ENCODE data around the gene ZNF232.
"Not testable (repeated sequence)": the region's sequence is repeated elsewhere in the genome, so short reads cannot be mapped to it uniquely, and the experiment has no call there.

The ZNF232 gene

GRCh38 chr17:5096731-5097100 lies 15.0 kb downstream of the ZNF232 start:
- peaks cover 0 to 20% (median 7%) of the 10 kb centered on the region in 4 experiments for H3K36me3 ChIP-seq (ENCODE audit: control insufficient read depth in 4 of 4, insufficient read depth in 4 of 4, low read length in 3 of 4)
- ChIA-PET CTCF (interaction anchor here (0.6 to 1.2 kb wide), 6 partner anchors 9 to 1690 kb away, joined by 3 to 5 read pairs (median 3); partner anchors contain the start of gene ZFP3), POLR2A (interaction anchor here (1.4 kb wide), 2 partner anchors 14 to 18 kb away, joined by 4 to 5 read pairs; partner anchors contain the start of gene ZFP3)
- H3K27ac ChIP-seq (ENCODE audit: insufficient read depth in 1 of 2, low read depth in 1 of 2, low read length in 2 of 2, poor library complexity in 1 of 2, severe bottlenecking in 2 of 2) = peak overlapping the region in 1 of 2 experiments; percentile 71
- H3K27me3 ChIP-seq (replicated peaks in 2 of 5; ENCODE audit: control insufficient read depth in 4 of 5, insufficient read depth in 5 of 5, low read length in 4 of 5) = peaks cover 0 to 3% (median 0%) of the 10 kb centered on the region in 5 experiments
- peak overlapping the region; percentile 33 to 82 (median 70) for H3K4me3 ChIP-seq (ENCODE audit: control insufficient read depth in 1 of 7, extremely low read depth in 1 of 7, insufficient read depth in 4 of 7, low read depth in 2 of 7, low read length in 6 of 7)
- peaks cover 11 to 75% (median 36%) of the 10 kb centered on the region in 5 experiments for H3K9me3 ChIP-seq (ENCODE audit: control extremely low read depth in 1 of 5, control insufficient read depth in 4 of 5, insufficient read depth in 2 of 5, low read depth in 1 of 5, low read length in 4 of 5)
- DNase-seq = peak; percentile 48 to 87 (median 79)
- WGBS (ENCODE audit: insufficient coverage) = 0% methylated on average over 3 of the region's 7 CpGs
- peaks cover 3 to 12% (median 8%) of the 10 kb centered on the region in 4 experiments for H3K4me1 ChIP-seq (ENCODE audit: control extremely low read depth in 1 of 4, control insufficient read depth in 4 of 4, insufficient read depth in 4 of 4, low read length in 3 of 4)

GRCh38 chr17:5092218-5093010 lies 19.3 kb downstream of the ZNF232 start:
- no peak for DNase-seq
- peaks cover 0 to 3% (median 0%) of the 10 kb centered on the region in 5 experiments for H3K27me3 ChIP-seq (replicated peaks in 2 of 5; ENCODE audit: control insufficient read depth in 4 of 5, insufficient read depth in 5 of 5, low read length in 4 of 5)
- H3K27ac ChIP-seq (ENCODE audit: insufficient read depth in 1 of 2, low read depth in 1 of 2, low read length in 2 of 2, poor library complexity in 1 of 2, severe bottlenecking in 2 of 2) = no peak overlapping the region
- peaks cover 0 to 61% (median 33%) of the 10 kb centered on the region in 4 experiments for H3K36me3 ChIP-seq (ENCODE audit: control insufficient read depth in 4 of 4, insufficient read depth in 4 of 4, low read length in 3 of 4)
- peak overlapping the region in 1 of 7 experiments; percentile 9 for H3K4me3 ChIP-seq (ENCODE audit: control insufficient read depth in 1 of 7, extremely low read depth in 1 of 7, insufficient read depth in 4 of 7, low read depth in 2 of 7, low read length in 6 of 7)
- ChIA-PET CTCF (interaction anchor here (1.3 kb wide), 1 partner anchor 13 kb away, joined by 3 read pairs; no protein-coding TSS in a partner anchor), POLR2A (no interaction called here)
- peaks cover 3 to 12% (median 8%) of the 10 kb centered on the region in 4 experiments for H3K4me1 ChIP-seq (ENCODE audit: control extremely low read depth in 1 of 4, control insufficient read depth in 4 of 4, insufficient read depth in 4 of 4, low read length in 3 of 4)
- WGBS (ENCODE audit: insufficient coverage) = 100% methylated on average over 3 of the region's 6 CpGs
- H3K9me3 ChIP-seq (ENCODE audit: control extremely low read depth in 1 of 5, control insufficient read depth in 4 of 5, insufficient read depth in 2 of 5, low read depth in 1 of 5, low read length in 4 of 5) = peaks cover 23 to 91% (median 71%) of the 10 kb centered on the region in 5 experiments

GRCh38 chr17:5080591-5080990 lies 31.1 kb downstream of the ZNF232 start:
- H3K4me3 ChIP-seq (ENCODE audit: control insufficient read depth in 1 of 7, extremely low read depth in 1 of 7, insufficient read depth in 4 of 7, low read depth in 2 of 7, low read length in 6 of 7) = no peak overlapping the region
- WGBS (ENCODE audit: insufficient coverage) = no CpG with 5 or more reads among the region's 3 CpGs
- DNase-seq = no peak
- POLR2A ChIA-PET = interaction anchor here (1.6 kb wide), 1 partner anchor 30 kb away, joined by 6 read pairs; no protein-coding TSS in a partner anchor
- H3K27me3 ChIP-seq (replicated peaks in 2 of 5; ENCODE audit: control insufficient read depth in 4 of 5, insufficient read depth in 5 of 5, low read length in 4 of 5) = peaks cover 0 to 6% (median 0%) of the 10 kb centered on the region in 5 experiments
- H3K4me1 ChIP-seq (ENCODE audit: control extremely low read depth in 1 of 4, control insufficient read depth in 4 of 4, insufficient read depth in 4 of 4, low read length in 3 of 4) = peaks cover 0 to 19% (median 10%) of the 10 kb centered on the region in 4 experiments
- peaks cover 0 to 38% (median 8%) of the 10 kb centered on the region in 4 experiments for H3K36me3 ChIP-seq (ENCODE audit: control insufficient read depth in 4 of 4, insufficient read depth in 4 of 4, low read length in 3 of 4)
- no peak overlapping the region for H3K27ac ChIP-seq (ENCODE audit: insufficient read depth in 1 of 2, low read depth in 1 of 2, low read length in 2 of 2, poor library complexity in 1 of 2, severe bottlenecking in 2 of 2)
- CTCF ChIA-PET = interaction anchor here (1.0 to 1.2 kb wide), 2 partner anchors 9 to 16 kb away, joined by 3 to 5 read pairs; no protein-coding TSS in a partner anchor
- H3K9me3 ChIP-seq (ENCODE audit: control extremely low read depth in 1 of 5, control insufficient read depth in 4 of 5, insufficient read depth in 2 of 5, low read depth in 1 of 5, low read length in 4 of 5) = peaks cover 3 to 31% (median 29%) of the 10 kb centered on the region in 5 experiments

GRCh38 chr17:5078106-5079028 lies 33.3 kb downstream of the ZNF232 start, which contains the start of gene ZFP3:
ZFP3 (plus strand) TSS chr17:5078467; CDS start chr17:5091505, 13,038 bp downstream.
- Histone ChIP-seq H3K27me3 (replicated peaks in 2 of 5; ENCODE audit: control insufficient read depth in 4 of 5, insufficient read depth in 5 of 5, low read length in 4 of 5) (peaks cover 0 to 6% (median 0%) of the 10 kb centered on the region in 5 experiments), H3K36me3 (ENCODE audit: control insufficient read depth in 4 of 4, insufficient read depth in 4 of 4, low read length in 3 of 4) (peaks cover 0 to 25% (median 6%) of the 10 kb centered on the region in 4 experiments), H3K4me3 (ENCODE audit: control insufficient read depth in 1 of 7, extremely low read depth in 1 of 7, insufficient read depth in 4 of 7, low read depth in 2 of 7, low read length in 6 of 7) (peak within 1 kb of the TSS; percentile 53 to 88 (median 77)), H3K4me1 (ENCODE audit: control extremely low read depth in 1 of 4, control insufficient read depth in 4 of 4, insufficient read depth in 4 of 4, low read length in 3 of 4) (peaks cover 0 to 19% (median 10%) of the 10 kb centered on the region in 4 experiments), H3K9me3 (ENCODE audit: control extremely low read depth in 1 of 5, control insufficient read depth in 4 of 5, insufficient read depth in 2 of 5, low read depth in 1 of 5, low read length in 4 of 5) (peaks cover 3 to 26% (median 15%) of the 10 kb centered on the region in 5 experiments), H3K27ac (ENCODE audit: insufficient read depth in 1 of 2, low read depth in 1 of 2, low read length in 2 of 2, poor library complexity in 1 of 2, severe bottlenecking in 2 of 2) (peak within 1 kb of the TSS; percentile 54 to 86)
- under 1% methylated on average over 64 of the region's 75 CpGs for WGBS (ENCODE audit: insufficient coverage)
- CTCF ChIA-PET = interaction anchor here (0.6 to 1.6 kb wide), 9 partner anchors 9 to 40 kb away, joined by 3 to 6 read pairs (median 3); partner anchors contain the start of gene ZNF232
- peak; percentile 89 to 94 (median 89) for DNase-seq
- POLR2A ChIA-PET = interaction anchor here (0.6 to 1.1 kb wide), 3 partner anchors 7 to 20 kb away, joined by 3 to 4 read pairs (median 3); no protein-coding TSS in a partner anchor

- 28% methylated on average over 14 of the region's 14 CpGs for WGBS (ENCODE audit: insufficient coverage)
- Histone ChIP-seq H3K27me3 (replicated peaks in 2 of 5; ENCODE audit: control insufficient read depth in 4 of 5, insufficient read depth in 5 of 5, low read length in 4 of 5) (peaks cover 0 to 6% (median 0%) of the 10 kb centered on the region in 5 experiments), H3K4me3 (ENCODE audit: control insufficient read depth in 1 of 7, extremely low read depth in 1 of 7, insufficient read depth in 4 of 7, low read depth in 2 of 7, low read length in 6 of 7) (peak overlapping the region; percentile 53 to 88 (median 77)), H3K4me1 (ENCODE audit: control extremely low read depth in 1 of 4, control insufficient read depth in 4 of 4, insufficient read depth in 4 of 4, low read length in 3 of 4) (peaks cover 0 to 19% (median 10%) of the 10 kb centered on the region in 4 experiments), H3K27ac (ENCODE audit: insufficient read depth in 1 of 2, low read depth in 1 of 2, low read length in 2 of 2, poor library complexity in 1 of 2, severe bottlenecking in 2 of 2) (peak overlapping the region; percentile 54 to 86), H3K36me3 (ENCODE audit: control insufficient read depth in 4 of 4, insufficient read depth in 4 of 4, low read length in 3 of 4) (peaks cover 0 to 19% (median 4%) of the 10 kb centered on the region in 4 experiments), H3K9me3 (ENCODE audit: control extremely low read depth in 1 of 5, control insufficient read depth in 4 of 5, insufficient read depth in 2 of 5, low read depth in 1 of 5, low read length in 4 of 5) (peaks cover 3 to 22% (median 10%) of the 10 kb centered on the region in 5 experiments)
- no peak for DNase-seq
- ChIA-PET CTCF (interaction anchor here (1.4 kb wide), 1 partner anchor 16 kb away, joined by 3 read pairs; no protein-coding TSS in a partner anchor), POLR2A (interaction anchor here (1.1 kb wide), 1 partner anchor 19 kb away, joined by 4 read pairs; no protein-coding TSS in a partner anchor)
Measured at GRCh38 chr17:5077781-5078105, 33.9 kb downstream of the ZNF232 start.

- WGBS (ENCODE audit: insufficient coverage) = 99% methylated on average over 23 of the region's 24 CpGs
- H3K27ac ChIP-seq (ENCODE audit: insufficient read depth in 1 of 2, low read depth in 1 of 2, low read length in 2 of 2, poor library complexity in 1 of 2, severe bottlenecking in 2 of 2); DNase-seq; H3K27me3 ChIP-seq (replicated peaks in 2 of 5; ENCODE audit: control insufficient read depth in 4 of 5, insufficient read depth in 5 of 5, low read length in 4 of 5); POLR2A ChIA-PET: not testable (repeated sequence)
- Histone ChIP-seq H3K9me3 (ENCODE audit: control extremely low read depth in 1 of 5, control insufficient read depth in 4 of 5, insufficient read depth in 2 of 5, low read depth in 1 of 5, low read length in 4 of 5) (peaks cover 3 to 20% (median 6%) of the 10 kb centered on the region in 5 experiments), H3K4me3 (ENCODE audit: control insufficient read depth in 1 of 7, extremely low read depth in 1 of 7, insufficient read depth in 4 of 7, low read depth in 2 of 7, low read length in 6 of 7) (peak overlapping the region in 1 of 7 experiments; percentile 88), H3K4me1 (ENCODE audit: control extremely low read depth in 1 of 4, control insufficient read depth in 4 of 4, insufficient read depth in 4 of 4, low read length in 3 of 4) (peaks cover 0 to 19% (median 10%) of the 10 kb centered on the region in 4 experiments), H3K36me3 (ENCODE audit: control insufficient read depth in 4 of 4, insufficient read depth in 4 of 4, low read length in 3 of 4) (peaks cover 0 to 15% (median 4%) of the 10 kb centered on the region in 4 experiments)
- CTCF ChIA-PET = interaction anchor here (1.4 kb wide), 1 partner anchor 16 kb away, joined by 3 read pairs; no protein-coding TSS in a partner anchor
Measured at GRCh38 chr17:5077275-5077674, 34.4 kb downstream of the ZNF232 start.
